ENCODE results near the gene RAPGEF2.
"Not testable (repeated sequence)": the region's sequence is repeated elsewhere in the genome, so short reads cannot be mapped to it uniquely, and the experiment has no call there.

RAPGEF2 gene

DNA sequence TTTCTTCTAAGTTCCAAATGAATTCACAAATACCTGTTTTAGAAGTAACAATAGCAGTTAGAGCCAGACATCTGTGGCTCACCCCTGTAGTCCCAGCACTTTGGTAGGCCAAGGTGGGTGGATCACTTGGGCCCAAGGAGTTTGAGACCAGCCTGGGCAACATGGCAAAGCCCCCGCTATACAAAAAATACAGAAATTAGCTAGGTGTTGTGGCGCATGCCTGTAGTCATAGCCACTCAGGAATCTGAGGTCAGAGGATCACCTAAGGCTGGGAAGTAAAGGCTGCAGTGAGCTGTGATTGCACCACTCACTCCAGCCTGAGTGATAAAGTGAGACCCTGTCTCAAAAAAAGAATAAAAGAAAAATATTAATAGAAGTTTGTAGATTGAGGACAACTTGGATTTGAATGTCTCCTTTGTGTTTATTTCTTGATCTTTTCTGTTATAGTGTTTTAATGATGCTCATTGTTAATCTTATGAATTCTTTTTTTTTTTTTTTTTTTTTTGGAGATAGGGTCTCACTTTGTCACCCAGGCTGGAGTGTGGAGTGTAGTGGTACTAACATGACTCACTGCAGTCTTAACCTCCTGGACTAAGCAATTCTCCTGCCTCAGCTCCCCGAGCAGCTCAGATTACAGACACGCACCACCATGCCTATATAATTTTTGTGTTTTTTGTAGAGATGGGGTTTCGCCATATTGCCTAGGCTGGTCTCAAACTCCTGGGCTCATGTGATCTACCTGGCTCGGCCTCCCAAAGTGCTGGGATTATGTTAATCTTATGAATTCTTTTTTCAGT is 30.7 kb upstream of the RAPGEF2 start:
- Histone ChIP-seq H3K79me2 (ENCODE audit: control insufficient read depth, insufficient read depth, low read length, unreplicated experiment) (no peaks in the 10 kb centered on the region), H3K27me3 (ENCODE audit: insufficient read depth, low read length) (no peaks in the 10 kb centered on the region), H3K27ac (ENCODE audit: low read depth, low read length) (peak overlapping the region; percentile 92), H2AFZ (ENCODE audit: low read length, unreplicated experiment) (no peak overlapping the region), H3K4me3 (ENCODE audit: low read depth, low read length) (0 out of 2 replicates have a peak overlapping the region, but pooled peaks have one; percentile 30), H3K36me3 (ENCODE audit: insufficient read depth, low read length) (no peaks in the 10 kb centered on the region), H3K4me1 (ENCODE audit: control insufficient read depth, insufficient read depth, low read length, unreplicated experiment) (peaks cover 51% of the 10 kb centered on the region)

DNA sequence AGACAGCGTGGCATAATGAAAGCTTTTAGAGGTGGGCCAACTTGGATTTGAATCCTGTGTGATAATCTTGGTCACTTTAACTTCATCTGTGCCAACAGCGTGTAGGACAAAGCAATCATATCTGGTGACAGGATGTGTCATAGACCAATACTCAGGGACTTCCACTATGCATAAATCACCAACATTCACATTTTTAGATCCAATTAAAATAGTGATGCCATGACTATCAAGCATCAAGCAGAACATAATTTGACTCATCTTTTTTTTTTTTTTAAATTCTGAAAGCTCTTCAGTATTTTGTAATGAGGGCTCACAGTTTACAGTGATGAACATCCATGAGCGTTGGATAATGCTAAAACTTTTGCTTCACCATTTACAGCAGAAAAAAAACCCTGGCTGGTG is 27.3 kb upstream of the RAPGEF2 start:
- Histone ChIP-seq H3K36me3 (ENCODE audit: insufficient read depth, low read length) (no peaks in the 10 kb centered on the region), H3K4me3 (ENCODE audit: low read depth, low read length) (no peak overlapping the region), H2AFZ (ENCODE audit: low read length, unreplicated experiment) (peak overlapping the region; percentile 83), H3K27ac (ENCODE audit: low read depth, low read length) (peak overlapping the region; percentile 37), H3K4me1 (ENCODE audit: control insufficient read depth, insufficient read depth, low read length, unreplicated experiment) (peaks cover 46% of the 10 kb centered on the region), H3K27me3 (ENCODE audit: insufficient read depth, low read length) (no peaks in the 10 kb centered on the region), H3K79me2 (ENCODE audit: control insufficient read depth, insufficient read depth, low read length, unreplicated experiment) (no peaks in the 10 kb centered on the region)

DNA sequence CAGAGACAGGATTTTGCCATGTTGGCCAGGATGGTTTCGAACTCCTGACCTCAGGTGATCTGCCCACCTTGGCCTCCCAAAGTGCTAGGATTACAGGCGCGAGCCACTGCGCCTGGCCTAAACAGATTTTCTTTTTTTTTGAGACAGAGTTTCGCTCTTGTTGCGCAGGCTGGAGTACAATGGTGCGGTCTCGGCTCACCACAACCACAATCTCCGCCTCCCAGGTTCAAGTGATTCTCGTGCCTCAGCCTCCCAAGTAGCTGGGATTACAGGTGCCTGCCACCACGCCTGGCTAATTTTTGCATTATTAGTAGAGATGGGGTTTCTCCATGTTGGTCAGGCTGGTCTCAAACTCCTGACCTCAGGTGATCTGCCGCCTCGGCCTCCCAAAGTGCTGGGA is 25.9 kb upstream of the RAPGEF2 start:
- not testable (repeated sequence) for H3K4me3 ChIP-seq (ENCODE audit: low read depth, low read length); H3K36me3 ChIP-seq (ENCODE audit: insufficient read depth, low read length); H2AFZ ChIP-seq (ENCODE audit: low read length, unreplicated experiment); H3K27me3 ChIP-seq (ENCODE audit: insufficient read depth, low read length); H3K79me2 ChIP-seq (ENCODE audit: control insufficient read depth, insufficient read depth, low read length, unreplicated experiment); H3K27ac ChIP-seq (ENCODE audit: low read depth, low read length)
- peaks cover 32% of the 10 kb centered on the region for H3K4me1 ChIP-seq (ENCODE audit: control insufficient read depth, insufficient read depth, low read length, unreplicated experiment)

DNA sequence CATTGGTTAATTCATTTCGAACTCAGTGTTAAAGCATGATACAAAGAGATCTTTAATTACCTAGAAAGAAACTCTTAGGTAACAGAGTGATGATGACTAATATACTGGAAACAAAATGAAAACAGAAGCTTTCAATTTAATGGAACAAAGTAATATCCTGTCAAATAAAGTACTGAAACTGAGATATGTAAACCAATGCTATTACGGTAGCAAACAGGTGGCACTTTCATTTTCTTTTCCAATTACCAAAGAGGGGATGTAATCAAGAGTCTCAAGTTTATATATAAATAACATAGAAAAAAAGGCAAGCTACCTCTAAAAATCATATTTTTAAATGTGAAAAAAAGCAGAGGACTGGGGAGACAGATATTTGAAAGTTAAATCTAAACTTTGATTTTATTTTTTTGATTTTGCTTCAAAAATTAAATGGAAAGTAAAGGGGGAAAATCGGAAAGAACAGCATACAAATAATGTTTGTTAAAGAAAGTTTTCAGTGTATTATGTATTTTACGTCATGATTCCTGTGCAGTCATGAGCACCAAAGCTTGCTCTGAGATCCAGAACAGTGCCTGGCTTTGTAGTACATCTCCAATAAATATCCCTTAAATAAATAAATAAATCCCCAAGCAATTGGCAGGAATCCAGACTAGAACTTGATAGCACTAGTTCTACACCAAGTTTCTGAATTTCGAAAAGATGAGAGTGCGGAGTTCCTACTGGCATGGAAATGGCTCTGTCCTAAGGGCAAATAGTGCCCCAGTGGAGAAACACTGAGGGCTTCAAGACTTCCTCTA is 25.0 kb upstream of the RAPGEF2 start:
- no peak overlapping the region for H2AFZ ChIP-seq (ENCODE audit: low read length, unreplicated experiment)
- H3K4me3 ChIP-seq (ENCODE audit: low read depth, low read length): no peak overlapping the region
- H3K27ac ChIP-seq (ENCODE audit: low read depth, low read length): no peak overlapping the region
- H3K36me3 ChIP-seq (ENCODE audit: insufficient read depth, low read length): no peaks in the 10 kb centered on the region
- H3K4me1 ChIP-seq (ENCODE audit: control insufficient read depth, insufficient read depth, low read length, unreplicated experiment): peaks cover 24% of the 10 kb centered on the region
- no peaks in the 10 kb centered on the region for H3K79me2 ChIP-seq (ENCODE audit: control insufficient read depth, insufficient read depth, low read length, unreplicated experiment)
- no peaks in the 10 kb centered on the region for H3K27me3 ChIP-seq (ENCODE audit: insufficient read depth, low read length)

DNA sequence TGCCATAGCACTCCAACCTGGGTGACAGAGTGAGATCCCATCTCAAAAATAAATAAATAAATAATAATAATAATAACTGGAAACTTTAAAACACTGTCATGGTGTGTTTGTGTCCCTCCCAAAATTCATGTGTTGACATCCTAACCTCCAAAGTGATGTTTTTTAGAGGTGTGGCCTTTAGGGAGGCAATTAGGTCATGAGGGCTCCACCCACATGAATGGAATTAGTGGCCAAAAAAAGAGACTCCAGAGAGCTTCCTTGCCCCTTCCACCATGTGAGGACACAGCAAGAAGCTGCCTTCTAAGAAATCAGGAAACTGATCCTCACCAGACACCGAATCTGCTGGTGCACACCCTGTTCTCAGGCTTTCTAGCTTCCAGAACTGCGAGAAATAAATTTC is 23.8 kb upstream of the RAPGEF2 start:
- H3K27me3 ChIP-seq (ENCODE audit: insufficient read depth, low read length): no peaks in the 10 kb centered on the region
- no peak overlapping the region for H3K27ac ChIP-seq (ENCODE audit: low read depth, low read length)
- H3K79me2 ChIP-seq (ENCODE audit: control insufficient read depth, insufficient read depth, low read length, unreplicated experiment): no peaks in the 10 kb centered on the region
- H3K4me3 ChIP-seq (ENCODE audit: low read depth, low read length): no peak overlapping the region
- no peak overlapping the region for H2AFZ ChIP-seq (ENCODE audit: low read length, unreplicated experiment)
- no peaks in the 10 kb centered on the region for H3K36me3 ChIP-seq (ENCODE audit: insufficient read depth, low read length)
- peaks cover 23% of the 10 kb centered on the region for H3K4me1 ChIP-seq (ENCODE audit: control insufficient read depth, insufficient read depth, low read length, unreplicated experiment)

DNA sequence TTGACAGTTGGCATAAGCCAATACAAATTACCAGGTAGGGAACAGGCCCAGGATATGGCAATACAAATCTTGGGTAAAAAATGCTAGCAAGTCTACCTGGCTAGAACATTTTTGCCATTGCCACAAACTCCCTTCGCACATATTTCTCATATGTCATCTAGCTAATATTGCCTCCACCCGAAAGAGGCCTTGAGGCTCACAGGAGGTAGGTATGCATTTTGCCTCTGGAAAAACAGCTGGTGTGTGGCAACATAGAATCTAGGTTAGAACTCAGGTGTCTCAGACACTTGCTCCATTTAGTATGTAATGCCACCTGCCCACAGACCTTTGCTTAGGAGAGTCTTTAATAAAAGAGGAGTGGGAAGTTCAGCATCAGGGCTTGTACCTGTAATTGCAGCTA is 16.3 kb upstream of the RAPGEF2 start:
- H3K4me3 ChIP-seq (ENCODE audit: low read depth, low read length): no peak overlapping the region
- H3K4me1 ChIP-seq (ENCODE audit: control insufficient read depth, insufficient read depth, low read length, unreplicated experiment): no peaks in the 10 kb centered on the region
- H2AFZ ChIP-seq (ENCODE audit: low read length, unreplicated experiment): no peak overlapping the region
- H3K27me3 ChIP-seq (ENCODE audit: insufficient read depth, low read length): no peaks in the 10 kb centered on the region
- no peaks in the 10 kb centered on the region for H3K36me3 ChIP-seq (ENCODE audit: insufficient read depth, low read length)
- H3K27ac ChIP-seq (ENCODE audit: low read depth, low read length): no peak overlapping the region
- H3K79me2 ChIP-seq (ENCODE audit: control insufficient read depth, insufficient read depth, low read length, unreplicated experiment): no peaks in the 10 kb centered on the region

DNA sequence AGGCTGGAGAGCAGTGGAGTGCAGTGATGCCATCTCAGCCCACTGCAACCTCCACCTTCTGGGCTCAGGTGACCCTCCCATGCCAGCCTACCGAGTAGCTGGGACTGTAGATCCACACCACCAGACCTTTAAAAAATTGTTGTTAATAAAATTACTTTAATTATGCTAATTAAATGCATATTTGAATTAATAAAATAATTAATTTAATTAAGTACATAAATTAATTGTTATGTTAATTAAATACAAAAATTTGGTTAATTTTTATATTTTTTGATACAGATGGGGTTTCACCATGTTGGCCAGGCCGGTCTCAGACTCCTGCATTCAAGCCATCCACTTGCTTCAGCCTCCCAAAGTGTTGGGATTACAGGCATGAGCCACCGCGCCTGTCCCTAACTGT is 12.6 kb upstream of the RAPGEF2 start:
- Histone ChIP-seq H3K27ac (ENCODE audit: low read depth, low read length) (no peak overlapping the region), H3K79me2 (ENCODE audit: control insufficient read depth, insufficient read depth, low read length, unreplicated experiment) (no peaks in the 10 kb centered on the region), H3K36me3 (ENCODE audit: insufficient read depth, low read length) (no peaks in the 10 kb centered on the region), H3K27me3 (ENCODE audit: insufficient read depth, low read length) (no peaks in the 10 kb centered on the region), H3K4me1 (ENCODE audit: control insufficient read depth, insufficient read depth, low read length, unreplicated experiment) (no peaks in the 10 kb centered on the region), H3K4me3 (ENCODE audit: low read depth, low read length) (no peak overlapping the region), H2AFZ (ENCODE audit: low read length, unreplicated experiment) (no peak overlapping the region)

DNA sequence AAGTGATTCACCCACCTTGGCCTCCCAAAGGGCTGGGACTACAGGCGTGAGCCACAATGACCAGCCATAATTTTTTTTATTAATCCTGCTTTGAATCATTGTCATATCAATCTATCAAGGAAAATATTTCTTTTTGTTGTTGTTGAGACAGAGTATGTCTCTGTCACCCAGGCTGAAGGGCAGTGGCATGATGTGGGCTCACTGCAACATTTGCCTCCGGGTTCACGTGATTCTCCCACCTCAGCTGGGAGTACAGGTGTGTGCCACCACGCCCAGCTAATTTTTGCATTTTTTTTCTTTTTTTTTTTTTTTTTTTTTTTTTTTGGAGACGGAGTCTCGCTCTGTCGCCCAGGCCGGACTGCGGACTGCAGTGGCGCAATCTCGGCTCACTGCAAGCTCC is 8.7 kb upstream of the RAPGEF2 start:
- not testable (repeated sequence) for H3K27me3 ChIP-seq (ENCODE audit: insufficient read depth, low read length); H2AFZ ChIP-seq (ENCODE audit: low read length, unreplicated experiment); H3K27ac ChIP-seq (ENCODE audit: low read depth, low read length); H3K4me1 ChIP-seq (ENCODE audit: control insufficient read depth, insufficient read depth, low read length, unreplicated experiment); H3K79me2 ChIP-seq (ENCODE audit: control insufficient read depth, insufficient read depth, low read length, unreplicated experiment); H3K4me3 ChIP-seq (ENCODE audit: low read depth, low read length); H3K36me3 ChIP-seq (ENCODE audit: insufficient read depth, low read length)

DNA sequence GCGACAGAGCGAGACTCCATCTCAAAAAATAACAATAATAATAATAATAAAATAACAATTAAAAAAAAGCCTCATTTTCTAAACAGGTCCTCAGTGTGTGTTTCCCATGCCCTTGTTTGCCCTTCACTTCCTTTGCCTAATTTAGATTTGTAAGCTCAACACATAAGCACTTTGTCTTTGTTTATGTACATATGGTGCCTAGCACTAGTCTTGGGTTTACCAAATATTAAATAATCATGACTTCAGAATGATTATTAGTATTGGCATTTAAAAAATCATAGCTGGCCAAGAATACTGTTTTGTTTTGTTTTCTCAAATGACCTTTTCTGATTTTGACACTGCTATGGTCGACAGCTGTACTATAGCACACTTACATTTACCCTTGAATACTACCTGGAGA is 6.4 kb upstream of the RAPGEF2 start:
- H2AFZ ChIP-seq (ENCODE audit: low read length, unreplicated experiment): no peak overlapping the region
- no peak overlapping the region for H3K27ac ChIP-seq (ENCODE audit: low read depth, low read length)
- peaks cover 4% of the 10 kb centered on the region; the same call in 1 of the 2 replicates for H3K27me3 ChIP-seq (ENCODE audit: insufficient read depth, low read length)
- H3K4me3 ChIP-seq (ENCODE audit: low read depth, low read length): no peak overlapping the region
- H3K36me3 ChIP-seq (ENCODE audit: insufficient read depth, low read length): no peaks in the 10 kb centered on the region
- H3K79me2 ChIP-seq (ENCODE audit: control insufficient read depth, insufficient read depth, low read length, unreplicated experiment): no peaks in the 10 kb centered on the region
- peaks cover 2% of the 10 kb centered on the region for H3K4me1 ChIP-seq (ENCODE audit: control insufficient read depth, insufficient read depth, low read length, unreplicated experiment)

DNA sequence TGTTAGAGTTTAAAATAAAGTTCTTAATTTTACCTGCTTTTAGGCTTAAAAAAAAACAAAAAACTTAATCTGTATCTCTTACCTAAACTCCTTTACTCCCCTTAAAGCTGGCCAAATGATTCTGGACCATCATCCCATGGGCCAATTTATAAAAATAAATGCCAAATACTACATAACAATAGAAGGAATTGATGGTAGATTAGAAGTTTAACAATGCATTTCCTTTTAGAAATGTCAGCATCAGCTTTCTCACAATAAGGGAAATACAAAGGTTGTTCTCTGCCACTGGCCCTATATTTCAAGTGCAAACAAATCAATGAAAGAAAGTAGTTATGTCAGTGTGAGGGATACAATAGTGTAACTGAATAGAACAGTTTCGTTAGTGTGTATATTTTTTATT is 5.7 kb upstream of the RAPGEF2 start:
- Histone ChIP-seq H3K27ac (ENCODE audit: low read depth, low read length) (no peak overlapping the region), H3K27me3 (ENCODE audit: insufficient read depth, low read length) (peaks cover 11% of the 10 kb centered on the region), H3K36me3 (ENCODE audit: insufficient read depth, low read length) (no peaks in the 10 kb centered on the region), H3K4me3 (ENCODE audit: low read depth, low read length) (no peak overlapping the region), H3K79me2 (ENCODE audit: control insufficient read depth, insufficient read depth, low read length, unreplicated experiment) (no peaks in the 10 kb centered on the region), H3K4me1 (ENCODE audit: control insufficient read depth, insufficient read depth, low read length, unreplicated experiment) (peaks cover 2% of the 10 kb centered on the region), H2AFZ (ENCODE audit: low read length, unreplicated experiment) (no peak overlapping the region)

DNA sequence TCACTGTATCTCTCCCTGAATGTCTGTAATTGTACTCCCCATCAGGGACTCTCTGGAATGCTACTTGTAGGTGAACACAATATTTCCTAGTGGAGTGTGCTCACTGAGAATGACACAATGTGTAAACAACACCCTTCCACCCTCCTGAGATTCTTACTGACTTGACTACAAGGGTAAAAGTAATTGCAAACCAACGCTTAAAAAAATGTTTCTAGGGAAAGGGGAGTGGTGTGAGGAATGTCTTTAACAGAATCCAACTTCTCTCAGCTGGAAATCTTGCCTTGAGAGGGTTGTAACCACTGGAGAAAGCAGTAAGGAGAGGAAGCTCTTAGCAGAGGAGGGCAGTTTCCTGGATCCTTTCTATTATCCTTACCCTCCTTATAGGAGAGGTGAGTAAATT is 5.1 kb upstream of the RAPGEF2 start:
- Histone ChIP-seq H3K4me1 (ENCODE audit: control insufficient read depth, insufficient read depth, low read length, unreplicated experiment) (peaks cover 2% of the 10 kb centered on the region), H3K79me2 (ENCODE audit: control insufficient read depth, insufficient read depth, low read length, unreplicated experiment) (no peaks in the 10 kb centered on the region), H3K27me3 (ENCODE audit: insufficient read depth, low read length) (peaks cover 16% of the 10 kb centered on the region), H3K4me3 (ENCODE audit: low read depth, low read length) (no peak overlapping the region), H2AFZ (ENCODE audit: low read length, unreplicated experiment) (no peak overlapping the region), H3K27ac (ENCODE audit: low read depth, low read length) (no peak overlapping the region), H3K36me3 (ENCODE audit: insufficient read depth, low read length) (no peaks in the 10 kb centered on the region)

Data from ACC112 (cell line).